Stimulated activated CD4-positive, alpha-beta T cell treated with anti-CD3 and anti-CD28 coated beads, Interleukin-2, amount 100 ng/mL, for 48 hours (primary cell): ENCODE data around the gene NPAS3.

Experiments
- DNase-seq, 2 donors: peaks; one replicate each; pipeline ENCODE4 v3.0.0-alpha.2; 2020

Gene NPAS3

DNA sequence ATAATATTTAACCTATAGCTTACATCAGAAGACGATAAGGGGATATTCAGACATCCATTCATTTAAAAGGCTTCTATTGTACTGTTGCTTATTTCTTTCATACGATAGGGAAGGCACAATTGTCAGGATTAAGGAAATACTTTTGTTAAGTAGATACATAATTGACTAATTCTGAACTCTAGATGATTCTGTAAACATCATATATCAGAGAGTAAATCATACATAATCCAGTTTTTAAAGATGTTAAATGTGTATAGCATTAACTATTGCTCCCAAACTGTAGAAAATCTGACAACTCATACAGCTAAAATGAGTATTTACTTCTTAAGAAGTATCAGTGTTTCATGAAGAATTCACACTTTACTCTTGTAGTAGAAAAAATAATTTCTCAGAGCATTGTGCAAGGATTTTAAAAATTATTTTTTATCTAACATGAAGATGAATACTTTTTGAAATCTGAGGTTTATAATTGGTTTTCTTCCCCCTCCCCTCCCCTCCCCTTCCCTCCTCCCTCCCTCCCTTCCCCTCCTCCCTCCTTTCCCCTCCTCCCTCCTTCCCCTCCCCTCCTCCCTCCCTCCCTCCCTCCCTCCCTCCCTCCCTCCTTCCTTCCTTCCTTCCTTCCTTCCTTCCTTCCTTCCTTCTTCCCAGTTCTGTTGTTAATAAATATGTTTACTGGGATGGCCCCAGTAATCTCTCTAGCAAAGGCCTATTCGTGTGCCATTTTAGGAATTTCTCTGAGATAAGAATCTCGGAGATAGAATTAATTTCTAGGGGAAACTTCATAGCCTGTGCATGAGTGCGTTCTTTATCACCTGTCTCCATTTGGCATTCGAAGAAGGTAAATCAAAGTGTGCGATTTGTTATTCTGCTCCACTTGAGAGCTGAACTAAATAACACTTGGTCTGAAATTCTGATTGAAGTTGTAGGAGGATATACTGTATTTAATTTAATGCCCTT, 2.3 kb downstream of the NPAS3 start:
- DNase-seq: no peak

DNA sequence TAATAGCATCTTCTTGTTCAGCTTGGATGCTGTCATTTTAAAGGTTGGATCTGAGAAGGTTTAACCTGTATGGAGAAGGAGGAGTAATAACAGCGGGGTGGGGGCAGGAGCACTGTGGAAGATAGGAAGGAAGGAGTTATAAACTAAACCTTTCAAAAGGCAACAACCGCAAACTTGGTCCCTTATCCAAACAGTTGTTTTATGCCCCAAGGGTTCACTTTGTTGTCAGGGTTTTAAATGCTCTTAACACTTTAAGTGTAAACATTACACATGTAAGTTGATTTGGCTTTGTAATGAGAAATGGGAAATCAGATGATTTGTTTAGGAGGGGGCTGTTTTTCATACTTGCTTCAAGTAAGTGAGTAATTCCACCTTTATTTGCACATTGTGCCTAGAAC, 3.0 kb downstream of the NPAS3 start:
- DNase-seq: no peak

DNA sequence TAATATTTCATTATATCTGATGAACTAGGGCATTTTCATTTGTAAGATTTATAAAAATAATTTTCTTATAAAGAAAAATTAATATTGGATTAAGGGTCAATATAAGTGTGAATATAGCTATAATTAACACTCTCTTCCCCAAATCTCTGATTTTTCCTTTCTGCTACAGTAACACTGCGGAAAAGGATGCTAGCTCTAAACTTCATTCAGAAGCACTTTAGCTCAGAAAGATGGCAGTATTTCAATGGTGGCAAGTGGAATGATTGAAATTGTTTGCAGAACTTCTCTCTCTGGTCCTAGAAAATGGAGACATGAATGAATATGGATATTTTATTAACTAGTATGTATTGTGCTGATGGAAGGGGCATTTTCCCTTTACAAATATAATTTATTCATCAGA, 8.4 kb downstream of the NPAS3 start:
- no peak for DNase-seq

DNA sequence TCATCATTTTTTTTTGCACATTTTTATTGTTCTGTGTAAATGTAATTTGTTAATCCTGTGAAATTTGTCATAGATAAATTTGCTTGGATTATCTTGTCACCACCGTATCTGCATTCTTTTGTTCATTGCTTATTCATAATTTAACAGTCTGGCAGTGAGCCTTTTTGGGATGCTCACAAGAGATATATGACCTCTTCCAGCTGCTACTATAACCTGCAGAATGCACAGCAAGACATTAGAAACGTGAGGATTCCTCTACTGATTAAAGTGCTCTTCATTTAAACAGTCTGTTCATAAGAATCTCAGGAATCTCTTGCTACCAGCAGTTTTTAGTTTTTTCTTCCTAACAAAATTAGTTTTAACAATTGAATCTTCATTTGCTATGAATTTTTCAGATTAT, 9.1 kb downstream of the NPAS3 start:
- DNase-seq: no peak

DNA sequence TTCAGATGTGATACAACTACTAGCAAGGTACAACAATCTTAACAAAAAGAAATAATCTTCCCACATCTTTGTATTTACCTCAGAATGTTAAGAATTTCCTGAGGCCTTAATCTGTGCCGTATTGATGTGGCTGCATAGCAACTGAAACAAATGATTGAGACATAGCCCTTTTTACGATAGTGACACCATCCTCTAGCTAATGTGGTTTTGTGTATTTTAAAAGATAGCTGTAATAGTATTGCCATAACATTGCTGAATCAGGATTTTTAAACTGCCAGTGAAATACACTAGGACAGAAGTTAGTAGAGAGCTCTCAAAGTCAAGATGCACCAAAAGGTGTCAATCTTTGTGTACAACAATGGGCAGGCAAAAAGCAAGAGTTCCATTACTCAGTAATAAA, 11.9 kb downstream of the NPAS3 start:
- no peak for DNase-seq

DNA sequence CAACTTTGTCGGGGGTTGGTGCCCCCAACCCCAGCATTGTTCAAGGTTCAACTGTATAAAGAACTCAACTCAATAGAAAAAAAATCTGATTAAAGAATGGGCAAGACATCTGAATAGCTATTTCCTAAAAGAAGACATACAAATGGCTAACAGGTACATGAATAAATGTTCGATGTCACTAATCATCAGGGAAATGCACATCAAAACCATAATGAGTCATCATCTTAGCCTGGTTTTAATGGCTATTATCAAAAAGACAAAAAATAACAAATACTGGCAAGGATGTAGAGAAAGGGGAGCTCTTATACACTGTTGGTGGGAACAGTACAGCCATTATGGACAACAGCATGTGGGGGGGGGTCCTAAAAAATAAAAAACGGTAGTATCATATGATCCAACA, 28.7 kb downstream of the NPAS3 start:
- DNase-seq: no peak

DNA sequence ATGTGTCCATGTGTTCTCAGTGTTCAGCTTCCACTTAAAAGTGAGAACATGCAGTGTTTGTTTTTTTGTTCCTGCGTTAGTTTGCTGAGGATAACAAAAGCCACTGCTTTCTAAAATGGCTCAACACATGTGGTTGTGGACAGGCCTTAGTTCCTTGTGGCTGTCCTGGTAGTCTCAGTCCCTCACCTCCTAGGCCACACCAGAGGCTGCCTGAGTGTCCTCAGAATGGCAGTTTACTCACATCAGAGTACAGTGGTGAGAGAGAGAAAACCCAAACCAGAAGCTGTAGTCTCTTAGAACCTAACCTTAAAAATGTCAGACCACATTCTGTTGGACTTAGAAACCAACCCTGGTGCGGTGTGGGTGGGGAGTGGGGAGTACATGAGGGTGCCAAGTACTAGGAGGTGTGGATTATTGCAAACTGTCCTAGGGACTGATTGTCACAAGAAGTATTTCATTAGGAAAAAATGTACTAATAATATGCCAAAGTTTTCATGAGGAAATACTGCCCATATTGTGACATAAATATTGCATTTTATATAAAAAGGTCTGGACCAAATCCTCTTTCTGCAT, 30.4 kb downstream of the NPAS3 start:
- no peak for DNase-seq

DNA sequence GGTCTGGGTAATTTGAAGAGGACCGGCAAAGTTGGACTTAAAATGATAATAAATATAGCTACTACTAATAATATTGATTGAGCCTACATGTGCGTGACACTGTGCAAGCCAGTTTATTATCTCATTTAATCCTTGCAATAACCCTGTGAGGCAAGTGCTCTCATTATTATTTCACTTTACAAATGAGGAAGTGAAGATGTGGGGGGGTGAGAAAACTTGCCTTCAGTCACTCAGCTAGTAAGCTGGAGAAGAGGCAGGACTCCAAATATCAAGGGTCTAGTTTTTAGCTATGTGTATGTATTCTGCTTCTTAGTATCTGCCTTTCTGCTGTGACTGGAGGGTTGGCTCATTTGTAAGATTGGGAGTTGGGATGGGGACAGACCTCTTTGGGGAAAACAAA, 39.2 kb downstream of the NPAS3 start:
- no peak for DNase-seq

DNA sequence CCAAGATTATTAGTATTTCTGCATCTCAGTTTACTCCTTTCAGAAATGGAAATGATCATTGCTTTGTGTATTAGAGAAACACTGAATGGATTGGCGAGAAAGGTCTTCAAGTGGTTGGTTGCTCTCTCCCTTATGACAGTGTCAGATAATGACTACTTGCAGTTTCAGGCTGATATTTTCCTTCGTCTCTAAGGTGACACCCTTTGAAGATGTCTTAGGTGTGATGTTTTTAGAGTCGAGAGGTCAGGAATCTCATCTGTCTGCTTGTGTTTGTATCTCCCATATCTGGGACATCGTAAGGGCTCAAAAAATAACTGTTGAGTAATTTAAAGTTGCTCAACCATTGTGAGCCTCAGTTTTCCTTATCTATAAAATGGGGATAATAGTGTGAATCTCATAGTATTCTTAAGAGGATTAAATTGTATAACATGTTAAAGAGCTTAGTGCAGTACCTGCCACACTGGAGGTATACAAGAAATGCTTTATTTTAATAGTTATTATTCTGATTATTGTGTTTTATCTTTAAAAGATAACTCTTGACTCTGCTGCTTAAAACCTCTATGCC, 40.1 kb downstream of the NPAS3 start:
- DNase-seq: no peak

DNA sequence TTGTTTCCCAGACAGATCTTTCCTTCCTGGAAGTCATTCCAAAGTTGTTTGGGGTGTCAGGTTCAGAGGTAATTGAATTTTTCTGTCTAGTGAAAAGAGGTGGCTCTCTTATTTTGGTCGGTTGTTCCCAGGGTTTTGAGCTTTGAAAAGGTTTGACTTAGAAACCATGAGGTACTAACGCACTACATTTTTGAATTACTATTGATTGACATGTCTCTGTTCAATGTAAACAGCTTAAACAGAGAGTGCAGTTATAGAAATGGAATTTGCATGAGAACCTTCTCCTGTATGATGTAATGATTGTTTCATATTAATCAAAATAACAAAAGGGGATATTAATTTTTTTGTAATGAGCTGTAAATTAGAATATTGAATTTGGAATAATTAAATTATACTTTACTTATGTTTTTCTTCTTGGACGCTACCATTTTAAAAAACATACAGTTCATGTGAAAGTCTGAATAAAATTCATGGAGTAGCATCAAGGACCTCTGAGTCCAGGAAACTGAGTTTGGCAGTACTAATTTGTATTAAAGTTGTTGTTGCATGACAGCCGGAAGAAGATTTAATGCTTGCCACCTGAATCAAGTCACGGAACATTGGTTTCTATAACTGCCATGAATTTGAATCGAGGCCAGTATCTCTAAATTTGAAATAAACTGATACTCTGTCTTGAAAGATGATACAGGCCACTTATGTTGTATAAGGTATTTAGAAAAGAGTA, 41.7 kb downstream of the NPAS3 start:
- DNase-seq: no peak

DNA sequence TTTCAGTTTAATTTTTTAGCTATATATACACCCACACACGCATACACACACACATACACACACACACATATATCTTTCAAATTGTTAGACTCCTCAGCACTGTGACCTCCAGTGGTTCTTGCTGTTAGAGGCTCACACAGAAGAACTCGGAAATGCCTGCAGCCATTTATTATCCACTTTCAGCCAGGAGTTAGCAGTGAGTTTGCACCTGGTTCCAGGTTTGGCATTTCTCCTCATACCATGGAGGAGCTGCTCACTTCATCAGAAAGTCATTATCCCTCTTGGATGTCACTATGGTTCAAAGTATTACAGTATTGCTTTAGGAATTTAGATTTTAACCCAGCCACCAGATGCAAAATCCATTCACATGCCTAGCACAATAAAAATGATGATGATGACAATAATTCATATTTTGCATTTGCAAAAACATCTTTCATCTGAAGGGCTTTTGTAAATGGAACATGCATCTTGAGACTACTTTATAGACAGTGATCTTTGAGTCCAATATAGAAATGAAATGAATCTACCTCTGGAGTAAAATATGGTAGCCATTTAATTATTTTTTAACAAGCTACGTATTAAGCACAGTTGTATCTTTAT, 42.3 kb downstream of the NPAS3 start:
- no peak for DNase-seq

DNA sequence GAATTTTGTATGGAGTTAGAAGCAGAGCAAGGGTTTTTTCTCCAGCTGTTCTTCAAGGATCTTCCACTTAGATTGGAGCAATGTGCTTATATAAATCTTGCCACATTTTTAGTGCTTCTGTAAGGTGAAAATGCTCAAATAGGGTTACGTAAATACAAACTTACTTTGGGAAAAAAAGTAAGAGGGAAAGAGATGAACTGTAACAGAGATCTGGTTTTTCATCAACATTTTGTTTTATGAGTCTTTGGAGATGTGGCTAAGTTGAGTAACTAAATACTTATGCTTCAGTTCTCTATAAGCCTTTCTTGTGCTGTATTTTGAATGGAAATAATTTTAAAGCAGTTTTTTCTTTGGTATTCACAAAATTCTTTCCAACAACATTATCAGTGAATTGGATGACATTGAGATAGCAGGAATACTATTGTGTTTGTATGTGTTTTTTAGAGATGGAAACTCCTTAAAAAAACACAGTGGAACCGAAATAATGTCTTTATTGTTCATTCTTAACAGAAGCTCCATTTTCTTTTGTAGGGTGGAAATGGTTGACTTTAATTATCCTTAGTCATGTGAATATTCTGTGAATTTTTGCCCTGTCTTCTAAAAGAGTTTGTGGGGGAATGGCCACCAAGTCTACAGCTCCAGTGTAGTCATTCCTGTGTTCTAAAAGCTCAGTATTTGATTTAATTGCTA, 45.7 kb downstream of the NPAS3 start:
- DNase-seq: no peak

DNA sequence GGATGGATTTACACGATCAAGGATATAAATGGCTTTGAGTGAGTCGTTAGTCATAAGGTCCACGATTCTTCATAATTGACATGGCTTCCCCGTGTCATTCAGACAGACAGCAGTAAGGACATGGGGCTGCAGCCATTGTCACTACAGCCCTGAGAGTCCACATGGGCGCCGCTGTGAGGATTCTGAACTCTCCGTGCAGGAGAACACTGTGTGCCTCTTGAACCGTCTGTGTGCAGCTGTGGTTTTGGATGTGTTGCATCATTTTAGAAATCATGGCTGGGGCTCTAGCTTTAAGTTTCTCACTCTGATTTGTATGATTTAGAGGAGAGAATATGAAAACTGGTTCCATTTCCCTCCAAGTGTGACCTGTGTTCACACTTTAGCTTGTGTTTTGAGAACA, 47.2 kb downstream of the NPAS3 start:
- no peak for DNase-seq

DNA sequence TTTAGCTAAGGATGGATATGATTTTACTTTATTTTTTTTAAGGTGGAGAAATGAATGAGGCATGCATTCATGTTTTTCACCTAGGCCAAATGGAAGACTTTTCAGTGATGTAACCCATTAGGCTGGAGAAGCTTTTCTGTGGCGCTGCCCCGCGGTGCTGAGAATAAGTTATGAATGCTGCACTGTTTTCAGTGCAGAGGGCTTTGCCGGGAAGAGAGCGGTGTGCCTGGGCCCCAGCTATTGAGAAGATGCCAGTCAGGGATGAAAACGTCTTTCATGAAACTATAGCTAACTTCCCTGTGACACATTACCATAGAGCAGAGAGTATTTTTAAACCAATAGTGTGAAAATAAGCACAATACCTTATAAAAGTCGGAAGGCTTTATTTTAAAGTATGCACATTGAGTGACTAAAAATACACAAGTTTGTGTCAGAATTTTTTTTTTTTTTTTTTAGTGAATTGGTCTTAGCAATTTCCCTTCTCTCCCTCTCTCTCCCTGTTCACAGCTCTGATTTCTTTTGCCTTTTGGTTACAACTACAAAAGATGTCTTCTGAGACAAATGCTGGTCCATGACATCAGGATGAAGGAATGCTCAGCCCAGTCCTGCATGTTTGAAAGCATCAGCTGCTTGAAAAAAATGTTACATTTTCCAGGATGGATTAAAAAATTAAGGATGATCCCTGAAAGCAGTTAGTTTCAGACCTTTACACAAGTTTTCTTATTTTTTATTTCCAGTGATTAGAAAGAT, 48.3 kb downstream of the NPAS3 start:
- no peak for DNase-seq

DNA sequence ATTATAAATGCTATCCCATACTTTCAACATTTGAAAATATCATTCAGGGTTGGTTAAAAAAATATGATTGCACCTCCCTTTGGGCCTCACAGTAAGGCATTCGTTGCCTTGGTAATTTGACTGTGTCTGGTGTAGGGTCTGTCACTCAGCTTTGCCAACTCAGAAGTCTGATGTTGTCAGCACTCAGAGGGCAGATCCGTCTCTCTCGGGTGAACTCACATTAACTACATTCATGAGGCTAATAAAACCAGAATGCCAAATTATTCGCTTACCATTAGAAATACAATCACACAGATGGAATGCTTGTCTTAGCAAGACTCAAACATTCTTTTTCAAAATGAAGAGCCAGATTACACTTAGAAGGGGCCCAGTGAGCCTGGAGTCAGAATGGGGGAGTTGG, 53.0 kb downstream of the NPAS3 start:
- no peak for DNase-seq

DNA sequence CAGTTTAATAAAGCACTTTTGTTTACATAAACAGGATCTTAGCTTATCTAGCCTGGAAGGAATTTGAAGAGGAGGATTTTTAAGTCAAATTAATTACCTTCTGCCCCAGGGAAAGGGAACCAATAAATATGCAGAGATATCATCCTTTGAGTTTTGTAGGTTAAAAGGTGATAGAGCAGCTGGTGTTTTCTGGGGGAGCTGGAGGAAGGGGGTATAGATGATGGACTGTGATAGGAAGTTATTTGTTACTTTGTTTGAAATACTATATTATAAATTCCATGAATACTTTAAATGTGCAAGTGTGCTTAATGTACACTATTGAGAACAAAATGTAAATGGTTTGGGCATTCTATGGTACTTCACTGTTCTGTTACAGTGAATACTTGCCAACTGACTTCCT, 55.2 kb downstream of the NPAS3 start:
- no peak for DNase-seq

DNA sequence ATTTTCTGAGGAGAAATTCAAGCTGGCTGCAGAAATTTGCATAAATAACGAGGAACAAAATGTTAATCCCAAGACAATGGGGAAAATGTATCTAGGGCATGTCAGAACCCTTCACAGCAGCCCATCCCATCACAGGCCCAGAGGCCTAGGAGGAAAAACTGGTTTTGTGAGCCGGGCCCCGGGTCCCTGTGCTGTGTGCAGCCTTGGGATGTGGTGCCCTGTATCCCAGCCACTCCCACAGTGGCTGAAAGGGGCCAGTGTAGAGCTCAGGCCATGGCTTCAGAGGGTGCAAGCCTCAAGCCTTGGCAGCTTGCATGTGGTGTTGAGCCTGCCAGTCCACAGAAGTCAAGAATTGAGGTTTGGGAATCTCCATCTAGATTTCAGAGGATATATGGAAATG, 57.7 kb downstream of the NPAS3 start:
- DNase-seq: no peak

DNA sequence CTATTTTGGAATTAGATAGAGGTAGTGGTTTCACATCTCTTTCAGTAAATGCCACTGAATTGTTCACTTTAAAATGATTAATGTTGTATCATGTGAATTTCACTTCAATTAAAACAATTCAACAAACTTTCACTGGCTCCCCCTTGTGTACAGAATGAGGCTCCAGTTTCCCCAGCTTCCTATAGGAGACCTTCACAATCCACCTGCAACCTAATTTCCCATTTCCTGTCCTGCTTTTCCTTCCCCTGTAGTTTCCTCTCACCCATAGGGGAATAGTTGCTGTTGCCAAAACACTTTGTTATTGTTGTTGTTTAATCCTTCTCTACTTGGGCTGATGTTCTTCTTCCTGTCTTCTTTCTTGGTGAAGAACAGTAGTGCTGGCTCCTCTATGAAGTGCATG, 59.8 kb downstream of the NPAS3 start:
- DNase-seq: no peak

DNA sequence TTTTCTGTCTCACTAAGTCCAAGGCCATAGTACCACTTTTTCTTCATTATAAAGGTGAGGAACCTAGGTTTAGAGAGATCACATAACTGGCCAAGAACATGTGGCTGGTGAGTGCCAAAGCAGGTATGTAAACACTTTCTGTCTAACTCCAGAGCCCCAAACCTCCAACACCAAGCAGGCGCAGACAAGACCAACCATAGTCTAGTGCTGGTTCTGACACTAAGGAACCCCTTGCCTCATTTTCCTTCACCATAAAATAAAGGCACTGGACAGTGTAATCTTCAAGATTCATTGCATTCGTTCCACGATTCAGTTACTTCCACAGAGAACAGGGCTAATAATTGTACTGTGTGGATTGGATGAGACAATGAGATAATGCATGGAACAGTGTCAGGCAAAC, 71.0 kb downstream of the NPAS3 start:
- no peak for DNase-seq

DNA sequence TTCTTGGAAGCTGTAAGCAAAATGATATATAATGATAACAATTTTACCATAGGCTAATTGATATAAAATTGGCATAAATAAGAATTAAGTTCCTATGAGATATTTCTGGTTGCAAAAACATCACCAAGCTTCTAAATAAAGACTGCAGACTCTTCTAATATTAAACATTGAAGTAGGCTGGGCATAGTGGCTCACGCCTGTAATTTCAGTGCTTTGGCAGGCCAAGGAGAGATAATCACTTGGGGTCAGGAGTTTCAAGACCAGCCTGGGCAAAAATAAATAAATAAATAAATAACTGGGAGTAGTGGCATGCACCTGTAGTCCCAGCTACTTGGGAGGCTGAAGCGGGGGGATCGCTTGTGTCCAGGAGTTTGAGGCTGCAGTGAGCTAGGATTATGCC, 71.8 kb downstream of the NPAS3 start:
- DNase-seq: no peak

DNA sequence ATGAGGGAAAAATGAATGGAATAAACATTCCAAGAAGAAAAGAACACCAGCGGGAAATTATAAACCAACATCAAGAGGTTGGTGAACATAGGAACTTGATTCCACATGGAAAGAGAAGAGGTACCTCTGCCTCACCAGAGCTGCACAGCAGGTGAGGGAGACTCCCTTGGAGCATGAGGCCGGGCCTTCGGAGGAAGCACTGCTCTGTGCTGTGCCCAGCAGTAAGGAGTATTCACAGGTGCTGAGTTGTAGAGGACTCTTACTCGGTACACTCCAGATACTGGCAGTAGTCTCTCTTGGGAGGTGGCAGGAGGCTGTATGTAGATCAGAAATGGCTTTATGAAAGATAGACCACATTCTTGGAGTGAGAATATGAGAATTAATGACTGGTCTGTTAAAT, 76.0 kb downstream of the NPAS3 start:
- no peak for DNase-seq

DNA sequence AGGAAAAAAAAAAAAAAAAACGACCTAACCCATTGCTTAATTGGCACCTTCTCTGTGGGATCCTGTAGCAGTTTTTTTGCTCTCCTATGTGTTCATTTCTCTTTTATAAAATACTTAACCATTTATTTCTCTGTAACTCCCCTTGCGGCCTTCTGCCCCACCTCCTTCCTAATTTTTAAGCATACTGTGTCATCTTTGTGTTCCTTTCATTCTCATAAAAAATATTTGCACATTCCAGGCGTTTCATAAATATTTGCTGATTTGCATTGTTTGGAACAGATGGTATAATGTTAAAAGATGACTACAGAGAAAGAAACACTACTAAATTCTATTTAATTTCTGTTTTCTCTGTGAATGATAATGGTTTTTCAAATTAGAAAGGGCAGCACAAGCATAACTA, 77.9 kb downstream of the NPAS3 start:
- DNase-seq: no peak
